Breast epithelium (tissue), 4 donors: ENCODE data around the gene PPL. TPM values are rescaled to one million over a fixed set of nuclear protein-coding genes. Genes with fewer than 3 reads are reported as not detected.
A peak's percentile ranks its signal among the peaks of the same experiment; 100 is the strongest.

Experiments used
- DNase-seq, 2 donors: peaks; one replicate each; pipeline ENCODE4 v3.0.0-alpha.2; 2019; ENCODE audit warnings: low spot score in 2 of 2
- H3K27ac ChIP-seq, 2 donors: fragments of 200-600 bp; sonication (generic) in 1 of 2; one replicate each; pipeline ENCODE4 v1.5.1; 2016 to 2019; ENCODE audit warnings: mild to moderate bottlenecking in 1 of 2
- H3K27me3 ChIP-seq, 2 donors: fragments of 200-600 bp; sonication (generic) in 1 of 2; one replicate each; pipeline versions ENCODE4 v1.5.1 to v1.6.0; 2017 to 2019; ENCODE audit warnings: control low read depth in 1 of 2, mild to moderate bottlenecking in 1 of 2
- H3K36me3 ChIP-seq: fragments of 200-600 bp; one replicate; pipeline ENCODE4 v1.5.1; 2019
- H3K4me1 ChIP-seq, 2 donors: fragments of 200-600 bp; sonication (generic); one replicate each; pipeline ENCODE4 v1.5.1; 2016 to 2019; ENCODE audit warnings: control low read depth in 1 of 2
- H3K4me3 ChIP-seq, 3 donors: fragments of 200-600 bp; sonication (generic); 1 replicate in 2 of 3; 2 replicates in 1 of 3; pipeline ENCODE4 v1.5.1; 2016 to 2019; ENCODE audit warnings: mild to moderate bottlenecking in 3 of 3, moderate library complexity in 2 of 3
- H3K9me3 ChIP-seq, 2 donors: fragments of 200-600 bp; sonication (generic) in 1 of 2; one replicate each; pipeline ENCODE4 v1.5.1; 2016 to 2019; ENCODE audit warnings: control low read depth in 1 of 2
- POLR2A ChIP-seq: fragments of 450-650 bp; IDR thresholded peaks from one replicate; pipeline ENCODE4 v1.6.1; 2016; ENCODE audit warnings: antibody characterized with exemption, mild to moderate bottlenecking, moderate library complexity
- POLR2AphosphoS5 ChIP-seq, 3 donors: sonication (generic); formaldehyde crosslinking; IDR thresholded peaks; one replicate each; pipeline ENCODE4 v1.6.1; 2017; ENCODE audit warnings: antibody characterized with exemption in 3 of 3
- intact Hi-C: fragments of 100-400 bp; cut with DNase I; formaldehyde crosslinking; loops from one replicate; pipeline ENCODE4 v1.15.1; 2023; ENCODE audit warnings: low total_unique reads
- total RNA-seq, 3 donors: library from RNA; depleted of rRNA; stranded (reverse); fragments of >200 nt; gene quantifications; one replicate each; pipeline ENCODE4 v1.1.0, GENCODE V29; 2016
- TF ChIP-seq, protein P1 (sequence below), 3 donors: fragments of 450-650 bp; IDR thresholded peaks; one replicate each; pipeline ENCODE4 v1.5.1; 2016 to 2017; ENCODE audit warnings: antibody characterized with exemption in 3 of 3, mild to moderate bottlenecking in 3 of 3, moderate library complexity in 3 of 3

The PPL gene
- total RNA-seq, 3 donors from 2014 or later = 53.1 to 169 (median 97.5) TPM

DNA sequence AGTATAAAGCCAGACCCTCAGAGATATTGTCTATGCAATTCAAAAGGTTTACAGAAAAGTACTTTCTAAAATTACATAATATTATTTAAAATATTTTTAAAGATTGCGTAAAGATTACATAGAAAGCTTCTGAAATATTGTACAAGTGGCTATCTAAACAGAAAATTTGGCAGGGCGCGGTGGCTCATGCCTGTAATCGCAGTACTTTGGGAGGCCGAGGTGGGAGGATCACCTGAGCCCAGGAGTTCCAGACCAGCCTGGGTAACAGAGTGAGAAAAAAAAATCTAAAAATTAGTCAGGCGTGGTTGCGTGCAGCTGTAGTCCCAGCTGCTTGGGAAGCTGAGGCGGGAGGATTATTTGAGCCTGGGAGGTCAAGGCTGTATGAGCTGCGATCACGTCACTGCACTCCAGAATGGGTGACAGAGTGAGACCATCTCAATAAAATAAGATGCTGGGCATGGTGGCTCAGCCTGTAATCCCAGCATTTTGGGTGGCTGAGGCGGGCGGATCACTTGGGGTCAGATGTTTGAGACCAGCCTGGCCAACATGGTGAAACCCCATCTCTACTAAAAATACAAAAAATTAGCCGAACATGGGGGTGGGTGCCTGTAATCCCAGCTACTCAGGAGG lies 71.6 kb downstream of the PPL start:
- Histone ChIP-seq H3K36me3 (no peaks in the 10 kb centered on the region), H3K27me3 (no peaks in the 10 kb centered on the region), H3K4me3 (no peak overlapping the region), H3K9me3 (no peaks in the 10 kb centered on the region), H3K4me1 (peaks cover 0 to 10% of the 10 kb centered on the region in 2 donors), H3K27ac (no peak overlapping the region)
- TF ChIP-seq POLR2AphosphoS5 (IDR thresholded peaks at IDR 0.05) (no peak), POLR2A (no peak)
- TF ChIP-seq, protein P1, sequence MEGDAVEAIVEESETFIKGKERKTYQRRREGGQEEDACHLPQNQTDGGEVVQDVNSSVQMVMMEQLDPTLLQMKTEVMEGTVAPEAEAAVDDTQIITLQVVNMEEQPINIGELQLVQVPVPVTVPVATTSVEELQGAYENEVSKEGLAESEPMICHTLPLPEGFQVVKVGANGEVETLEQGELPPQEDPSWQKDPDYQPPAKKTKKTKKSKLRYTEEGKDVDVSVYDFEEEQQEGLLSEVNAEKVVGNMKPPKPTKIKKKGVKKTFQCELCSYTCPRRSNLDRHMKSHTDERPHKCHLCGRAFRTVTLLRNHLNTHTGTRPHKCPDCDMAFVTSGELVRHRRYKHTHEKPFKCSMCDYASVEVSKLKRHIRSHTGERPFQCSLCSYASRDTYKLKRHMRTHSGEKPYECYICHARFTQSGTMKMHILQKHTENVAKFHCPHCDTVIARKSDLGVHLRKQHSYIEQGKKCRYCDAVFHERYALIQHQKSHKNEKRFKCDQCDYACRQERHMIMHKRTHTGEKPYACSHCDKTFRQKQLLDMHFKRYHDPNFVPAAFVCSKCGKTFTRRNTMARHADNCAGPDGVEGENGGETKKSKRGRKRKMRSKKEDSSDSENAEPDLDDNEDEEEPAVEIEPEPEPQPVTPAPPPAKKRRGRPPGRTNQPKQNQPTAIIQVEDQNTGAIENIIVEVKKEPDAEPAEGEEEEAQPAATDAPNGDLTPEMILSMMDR (IDR thresholded peaks at IDR 0.05) = no peak
- no peak for DNase-seq
- intact Hi-C loops = no loop called here

DNA sequence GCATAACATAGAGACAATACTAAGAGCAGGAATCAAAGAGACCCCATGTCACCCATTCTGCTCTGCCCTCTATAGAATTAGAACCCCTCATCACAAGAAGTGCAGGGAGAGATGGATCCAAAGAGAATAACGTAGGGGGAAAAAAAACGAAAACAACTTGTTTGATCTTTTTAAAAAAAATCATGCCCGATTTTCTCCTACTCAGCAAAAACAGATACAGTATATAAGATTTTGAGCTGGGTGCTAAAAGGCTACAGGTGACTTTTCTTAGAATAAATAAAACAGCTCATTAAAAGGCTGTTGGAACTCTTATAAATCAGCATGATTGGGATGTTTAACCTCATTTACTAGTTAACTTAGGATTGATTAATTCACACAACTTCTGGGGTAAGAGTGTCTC lies 72.2 kb downstream of the PPL start:
- H3K27ac ChIP-seq = no peak overlapping the region
- peaks cover 0 to 5% of the 10 kb centered on the region in 2 donors for H3K4me1 ChIP-seq
- no peak overlapping the region for H3K4me3 ChIP-seq
- TF ChIP-seq, protein P1 (IDR thresholded peaks at IDR 0.05) = no peak
- TF ChIP-seq POLR2AphosphoS5 (IDR thresholded peaks at IDR 0.05) = no peak
- no peak for TF ChIP-seq POLR2A
- H3K27me3 ChIP-seq = no peaks in the 10 kb centered on the region
- H3K9me3 ChIP-seq = no peaks in the 10 kb centered on the region
- intact Hi-C loops = no loop called here
- H3K36me3 ChIP-seq = no peaks in the 10 kb centered on the region
- no peak for DNase-seq

DNA sequence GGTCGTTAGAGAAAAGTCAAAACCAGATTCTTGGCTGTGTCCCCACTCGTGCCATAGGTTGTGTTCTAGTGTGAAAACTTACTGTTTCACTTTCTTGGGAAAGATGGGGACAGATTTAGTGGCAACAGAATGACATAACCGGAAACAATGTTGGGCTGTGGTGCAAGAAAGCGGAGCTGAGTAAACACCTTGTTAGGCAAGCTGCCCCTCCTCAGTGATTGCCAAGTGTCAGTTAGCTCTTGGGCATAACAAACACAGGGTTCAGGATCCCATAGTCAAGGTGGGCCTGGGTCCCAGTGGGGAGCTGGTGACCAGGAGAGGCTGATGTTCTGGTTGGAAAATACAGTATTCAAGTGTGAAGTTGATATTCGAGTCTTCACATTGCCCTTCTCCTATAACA lies 74.3 kb downstream of the PPL start:
- intact Hi-C loops = no loop called here
- no peaks in the 10 kb centered on the region for H3K36me3 ChIP-seq
- TF ChIP-seq, protein P1 (IDR thresholded peaks at IDR 0.05) = no peak
- TF ChIP-seq POLR2AphosphoS5 (IDR thresholded peaks at IDR 0.05) (no peak), POLR2A (no peak)
- H3K4me1 ChIP-seq = no peaks in the 10 kb centered on the region
- no peaks in the 10 kb centered on the region for H3K9me3 ChIP-seq
- H3K4me3 ChIP-seq = no peak overlapping the region
- DNase-seq = no peak
- H3K27ac ChIP-seq = no peak overlapping the region
- no peaks in the 10 kb centered on the region for H3K27me3 ChIP-seq

DNA sequence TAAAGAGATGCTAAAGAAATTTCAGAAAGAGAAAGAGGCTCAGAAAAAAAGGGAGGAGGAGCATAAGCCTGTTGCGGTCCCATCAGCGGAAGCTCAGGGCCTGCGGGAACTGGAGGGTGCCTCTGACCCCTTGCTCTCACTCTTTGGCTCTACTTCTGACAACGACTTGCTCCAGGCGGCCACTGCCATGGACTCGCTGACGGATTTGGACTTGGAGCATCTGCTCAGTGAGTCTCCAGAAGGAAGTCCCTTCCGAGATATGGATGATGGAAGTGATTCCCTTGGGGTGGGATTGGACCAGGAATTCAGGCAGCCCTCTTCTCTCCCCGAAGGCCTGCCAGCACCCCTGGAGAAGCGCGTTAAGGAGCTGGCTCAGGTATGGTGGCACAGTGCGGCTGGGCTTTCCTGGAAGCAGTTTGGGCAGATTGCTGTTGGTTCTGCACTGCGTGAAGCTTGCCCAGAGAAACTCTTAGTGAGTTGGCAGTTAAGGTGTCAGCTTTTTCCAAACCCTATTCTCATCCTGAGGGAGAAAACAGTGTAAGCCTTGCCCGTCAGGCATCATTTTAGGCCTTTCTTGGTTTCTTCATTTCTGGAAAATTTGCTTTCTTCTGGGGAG lies 76.1 kb downstream of the PPL start:
- Histone ChIP-seq H3K4me3 (no peak overlapping the region), H3K36me3 (no peaks in the 10 kb centered on the region), H3K27me3 (no peaks in the 10 kb centered on the region), H3K27ac (peak overlapping the region in 1 of 2 donors; percentile 65), H3K9me3 (no peaks in the 10 kb centered on the region), H3K4me1 (no peaks in the 10 kb centered on the region)
- intact Hi-C loops = no loop called here
- TF ChIP-seq POLR2A (no peak), POLR2AphosphoS5 (IDR thresholded peaks at IDR 0.05) (no peak)
- TF ChIP-seq, protein P1 (IDR thresholded peaks at IDR 0.05) = no peak
- no peak for DNase-seq

DNA sequence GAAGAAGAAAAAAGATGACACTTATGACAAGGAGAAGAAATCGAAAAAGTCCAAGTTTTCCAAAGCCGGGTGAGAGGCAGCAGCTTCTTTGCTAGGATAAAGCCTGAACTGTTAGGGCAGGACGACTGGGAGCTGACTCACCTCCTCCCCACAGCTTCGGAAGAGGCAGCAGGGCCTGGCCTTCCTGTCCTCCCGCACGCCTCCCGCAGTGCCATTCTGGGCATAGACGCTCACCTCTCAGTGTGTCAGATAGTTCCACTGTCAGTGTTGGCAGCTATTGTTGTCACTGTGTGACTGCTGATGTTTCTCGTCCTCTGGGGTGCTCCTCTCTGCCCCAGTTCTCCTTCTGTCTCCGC lies 77.1 kb downstream of the PPL start:
- no peaks in the 10 kb centered on the region for H3K36me3 ChIP-seq
- no peak for DNase-seq
- H3K9me3 ChIP-seq = no peaks in the 10 kb centered on the region

More for the DNA sequence above, 77.1 kb downstream of the PPL start:
- intact Hi-C loops = no loop called here
- Histone ChIP-seq H3K4me3 (no peak overlapping the region), H3K27me3 (no peaks in the 10 kb centered on the region), H3K27ac (peak overlapping the region; percentile 36 to 65), H3K4me1 (no peaks in the 10 kb centered on the region)
- TF ChIP-seq POLR2A (no peak), POLR2AphosphoS5 (IDR thresholded peaks at IDR 0.05) (no peak)
- TF ChIP-seq, protein P1 (IDR thresholded peaks at IDR 0.05) = no peak
